ENCODE data around the gene TMEM44.

DNA sequence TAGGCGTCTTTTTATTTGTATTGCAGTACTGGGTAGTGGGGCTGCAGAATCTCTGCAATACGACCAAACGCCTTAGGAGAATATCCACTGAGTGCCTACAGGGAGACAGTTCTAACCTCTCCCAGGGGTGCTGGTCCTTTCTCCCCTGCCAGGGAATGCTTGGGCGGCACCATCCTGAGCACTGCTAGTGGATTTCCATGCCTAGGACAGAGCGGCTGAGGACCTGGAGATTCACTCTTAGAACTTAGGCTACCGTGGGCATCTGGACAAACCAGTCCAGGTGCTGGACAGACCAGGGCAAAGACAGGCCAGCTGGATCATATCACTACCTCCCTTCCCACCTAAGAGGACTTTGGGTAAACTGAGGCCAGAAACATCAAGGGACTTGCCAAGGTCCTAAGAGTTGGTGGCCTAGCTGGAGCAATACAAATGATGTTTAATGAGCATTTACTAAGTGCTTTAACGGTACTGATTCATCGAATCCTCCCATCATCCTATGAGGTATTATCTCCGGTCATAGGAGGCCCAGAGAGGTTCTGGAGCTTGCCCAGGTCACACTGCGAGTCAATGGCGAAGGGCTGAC, 902 bp downstream of the TMEM44 start:
- TF ChIP-seq POLR2A (IDR thresholded peaks at IDR 0.05; ENCODE audit: low read depth, low read length) (no peak), MXI1 (IDR thresholded peaks at IDR 0.05; ENCODE audit: borderline replicate concordance, low read depth, low read length) (no peak), CEBPB (IDR thresholded peaks at IDR 0.05; ENCODE audit: low read depth, low read length) (no peak), RCOR1 (IDR thresholded peaks at IDR 0.05; ENCODE audit: insufficient replicate concordance, low read length) (no peak), SMC3 (IDR thresholded peaks at IDR 0.05; ENCODE audit: low read depth, low read length) (no peak), MAZ (IDR thresholded peaks at IDR 0.05; ENCODE audit: borderline replicate concordance, low read depth, low read length) (no peak), RAD21 (IDR thresholded peaks at IDR 0.05; ENCODE audit: low read length) (no peak), BHLHE40 (IDR thresholded peaks at IDR 0.05; ENCODE audit: low read depth, low read length) (no peak), FOS (IDR thresholded peaks at IDR 0.05; ENCODE audit: low read depth, low read length) (no peak)
- TF ChIP-seq, protein P1, sequence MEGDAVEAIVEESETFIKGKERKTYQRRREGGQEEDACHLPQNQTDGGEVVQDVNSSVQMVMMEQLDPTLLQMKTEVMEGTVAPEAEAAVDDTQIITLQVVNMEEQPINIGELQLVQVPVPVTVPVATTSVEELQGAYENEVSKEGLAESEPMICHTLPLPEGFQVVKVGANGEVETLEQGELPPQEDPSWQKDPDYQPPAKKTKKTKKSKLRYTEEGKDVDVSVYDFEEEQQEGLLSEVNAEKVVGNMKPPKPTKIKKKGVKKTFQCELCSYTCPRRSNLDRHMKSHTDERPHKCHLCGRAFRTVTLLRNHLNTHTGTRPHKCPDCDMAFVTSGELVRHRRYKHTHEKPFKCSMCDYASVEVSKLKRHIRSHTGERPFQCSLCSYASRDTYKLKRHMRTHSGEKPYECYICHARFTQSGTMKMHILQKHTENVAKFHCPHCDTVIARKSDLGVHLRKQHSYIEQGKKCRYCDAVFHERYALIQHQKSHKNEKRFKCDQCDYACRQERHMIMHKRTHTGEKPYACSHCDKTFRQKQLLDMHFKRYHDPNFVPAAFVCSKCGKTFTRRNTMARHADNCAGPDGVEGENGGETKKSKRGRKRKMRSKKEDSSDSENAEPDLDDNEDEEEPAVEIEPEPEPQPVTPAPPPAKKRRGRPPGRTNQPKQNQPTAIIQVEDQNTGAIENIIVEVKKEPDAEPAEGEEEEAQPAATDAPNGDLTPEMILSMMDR (conservative IDR thresholded peaks at IDR 0.05; ENCODE audit: low read depth, low read length): no peak
- TF ChIP-seq, protein P2, sequence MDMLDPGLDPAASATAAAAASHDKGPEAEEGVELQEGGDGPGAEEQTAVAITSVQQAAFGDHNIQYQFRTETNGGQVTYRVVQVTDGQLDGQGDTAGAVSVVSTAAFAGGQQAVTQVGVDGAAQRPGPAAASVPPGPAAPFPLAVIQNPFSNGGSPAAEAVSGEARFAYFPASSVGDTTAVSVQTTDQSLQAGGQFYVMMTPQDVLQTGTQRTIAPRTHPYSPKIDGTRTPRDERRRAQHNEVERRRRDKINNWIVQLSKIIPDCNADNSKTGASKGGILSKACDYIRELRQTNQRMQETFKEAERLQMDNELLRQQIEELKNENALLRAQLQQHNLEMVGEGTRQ (IDR thresholded peaks at IDR 0.05; ENCODE audit: low read depth, low read length): no peak
